K562 (cell line): ENCODE data around the gene ADPRHL1. TPM values are rescaled to one million over a fixed set of nuclear protein-coding genes. Genes with fewer than 3 reads are reported as not detected.

Experiments
- REST ChIP-seq, 2 experiments: fragments of 450-650 bp; formaldehyde crosslinking in 1 of 2; IDR thresholded peaks; 2 replicates each; pipeline versions ENCODE4 v1.4.0 to v1.6.1; 2014 to 2020; ENCODE audit warnings: mild to moderate bottlenecking in 2 of 2, borderline replicate concordance in 1 of 2, low read depth in 1 of 2
- TEAD4 ChIP-seq, 2 experiments: sonication (generic) in 1 of 2; formaldehyde crosslinking in 1 of 2; IDR thresholded peaks; 2 replicates each; pipeline versions ENCODE4 v1.6.1 to v1.8.0; 2012 to 2022; ENCODE audit warnings: borderline replicate concordance in 1 of 2, inconsistent platforms in 1 of 2, low read length in 1 of 2, mild to moderate bottlenecking in 1 of 2, missing genetic modification reagents in 1 of 2
- TOE1 ChIP-seq, 2 experiments: fragments of 450-650 bp in 1 of 2; sonication (generic) in 1 of 2; formaldehyde crosslinking in 1 of 2; IDR thresholded peaks; 2 replicates each; pipeline versions ENCODE4 v1.7.1 to v1.8.0; 2016 to 2022; ENCODE audit warnings: borderline replicate concordance in 2 of 2, mild to moderate bottlenecking in 2 of 2, antibody characterized with exemption in 1 of 2, inconsistent platforms in 1 of 2, low read depth in 1 of 2, missing genetic modification reagents in 1 of 2, moderate library complexity in 1 of 2
- TSHZ1 ChIP-seq: fragments of 250-450 bp; sonication (Bioruptor Pico); IDR thresholded peaks from 2 replicates; pipeline ENCODE4 v1.4.0; 2020; ENCODE audit warnings: mild to moderate bottlenecking, moderate library complexity
- polyA plus RNA-seq, 8 experiments: library from polyadenylated mRNA; depleted of rRNA in 4 of 8; stranded (reverse) in 5 of 8; unstranded in 3 of 8; fragments of >200 nt; fragmentation: Nextera tagmentation in 2 of 8; fragmentation: Illumina TruSeq in 1 of 8; extraction: Ambion mirVana in 2 of 8; extraction: Trizol in 1 of 8; gene quantifications; 2 replicates each; pipeline versions ENCODE4 v1.2.1 to v1.2.3, GENCODE V29; 2011 to 2014; ENCODE audit warnings: inconsistent platforms in 1 of 8, missing spikeins in 1 of 8
- total RNA-seq, 7 experiments: library from RNA; depleted of rRNA in 6 of 7; stranded (reverse); fragments of >200 nt in 6 of 7; fragmentation: Illumina TruSeq in 2 of 7; extraction: Trizol in 2 of 7; gene quantifications; 2 replicates each; pipeline versions ENCODE4 v1.2.1 to v1.2.3, GENCODE V29; 2011 to 2021; ENCODE audit warnings: low replicate concordance in 1 of 7

ADPRHL1 gene
- total and polyA plus RNA-seq, 9 of the 15 experiments (the other 6 are each of a cell fraction or from before 2014, with no cell fraction given) = 0.06 to 0.76 (median 0.37) TPM; not detected in 1

GRCh38 chr13:113448885-113449692 lies 4.2 kb downstream of the ADPRHL1 start (continued):
- no peak for TF ChIP-seq REST (IDR thresholded peaks at IDR 0.05; ENCODE audit: borderline replicate concordance)
- TF ChIP-seq REST (CRISPR knock-in tag; IDR thresholded peaks at IDR 0.05; ENCODE audit: low read depth) = no peak
- no peak for TF ChIP-seq TOE1 (IDR thresholded peaks at IDR 0.05; ENCODE audit: borderline replicate concordance)
- TF ChIP-seq TOE1 (CRISPR knock-in tag; IDR thresholded peaks at IDR 0.05; ENCODE audit: borderline replicate concordance, low read depth) = no peak
- no peak for TF ChIP-seq TEAD4 (IDR thresholded peaks at IDR 0.05; ENCODE audit: low read length)
- no peak for TF ChIP-seq TEAD4 (CRISPR knock-in tag; IDR thresholded peaks at IDR 0.05; ENCODE audit: borderline replicate concordance)
- no peak for TF ChIP-seq TSHZ1
